Islet precursor cell (in vitro differentiated cells): Measurements from ENCODE around the gene MRE11.
"Not testable (repeated sequence)": the region's sequence is repeated elsewhere in the genome, so short reads cannot be mapped to it uniquely, and the experiment has no call there.

ENCODE experiments used
- DNase-seq: peaks from one replicate; pipeline ENCODE4 v3.0.0-alpha.2; 2018

MRE11 gene

GRCh38 chr11:94493281-94494125 lies at the start of gene MRE11, which contains the start of gene ANKRD49:
MRE11 (minus strand) TSS chr11:94493844; CDS start chr11:94492801, 1,043 bp downstream.
ANKRD49 (plus strand) TSS chr11:94493984; CDS start chr11:94496694, 2,710 bp downstream.
- peak; percentile 99 for DNase-seq

- no peak for DNase-seq
Measured at GRCh38 chr11:94539420-94539819, 45.8 kb upstream of the MRE11 start.

- DNase-seq: no peak
Measured at GRCh38 chr11:94537031-94537600, 43.5 kb upstream of the MRE11 start.

- no peak for DNase-seq
Measured at GRCh38 chr11:94536386-94536785, 42.7 kb upstream of the MRE11 start.

- DNase-seq: no peak
Measured at GRCh38 chr11:94533696-94534630, 40.3 kb upstream of the MRE11 start.

- DNase-seq: no peak
Measured at GRCh38 chr11:94533206-94533605, 39.6 kb upstream of the MRE11 start.

- no peak for DNase-seq
Measured at GRCh38 chr11:94532211-94532610, 38.6 kb upstream of the MRE11 start.

- DNase-seq: no peak
Measured at GRCh38 chr11:94528551-94528950, 34.9 kb upstream of the MRE11 start.

- no peak for DNase-seq
Measured at GRCh38 chr11:94526645-94527438, 33.2 kb upstream of the MRE11 start.

GRCh38 chr11:94525546-94526324 lies 32.1 kb upstream of the MRE11 start:
- DNase-seq: no peak

- DNase-seq: no peak
Measured at GRCh38 chr11:94524341-94524740, 30.7 kb upstream of the MRE11 start.

- peak; percentile 52 for DNase-seq
Measured at GRCh38 chr11:94521684-94522083, 28.0 kb upstream of the MRE11 start.

- DNase-seq: no peak
Measured at GRCh38 chr11:94519478-94520084, 25.9 kb upstream of the MRE11 start.

- no peak for DNase-seq
Measured at GRCh38 chr11:94518300-94518699, 24.7 kb upstream of the MRE11 start.

- no peak for DNase-seq
Measured at GRCh38 chr11:94516725-94517124, 23.1 kb upstream of the MRE11 start.

- no peak for DNase-seq
Measured at GRCh38 chr11:94515398-94515797, 21.8 kb upstream of the MRE11 start.

GRCh38 chr11:94513091-94513490 lies 19.4 kb upstream of the MRE11 start:
- no peak for DNase-seq

- peak; percentile 92 for DNase-seq
Measured at GRCh38 chr11:94511932-94512781, 18.5 kb upstream of the MRE11 start, which contains the start of gene C11orf97. C11orf97 (plus strand) TSS chr11:94512461; CDS start chr11:94512529, 68 bp downstream.

- no peak for DNase-seq
Measured at GRCh38 chr11:94507485-94507884, 13.8 kb upstream of the MRE11 start.

- not testable (repeated sequence) for DNase-seq
Measured at GRCh38 chr11:94506513-94506912, 12.9 kb upstream of the MRE11 start.
